ENCODE data around the gene SSUH2. TPM values are rescaled to one million over a fixed set of nuclear protein-coding genes. Genes with fewer than 3 reads are reported as not detected.

The SSUH2 gene
- total and polyA plus RNA-seq, 2 of the 13 experiments (the other 11 are each of a cell fraction or from before 2014, with no cell fraction given): 38.1 to 136 TPM

DNA sequence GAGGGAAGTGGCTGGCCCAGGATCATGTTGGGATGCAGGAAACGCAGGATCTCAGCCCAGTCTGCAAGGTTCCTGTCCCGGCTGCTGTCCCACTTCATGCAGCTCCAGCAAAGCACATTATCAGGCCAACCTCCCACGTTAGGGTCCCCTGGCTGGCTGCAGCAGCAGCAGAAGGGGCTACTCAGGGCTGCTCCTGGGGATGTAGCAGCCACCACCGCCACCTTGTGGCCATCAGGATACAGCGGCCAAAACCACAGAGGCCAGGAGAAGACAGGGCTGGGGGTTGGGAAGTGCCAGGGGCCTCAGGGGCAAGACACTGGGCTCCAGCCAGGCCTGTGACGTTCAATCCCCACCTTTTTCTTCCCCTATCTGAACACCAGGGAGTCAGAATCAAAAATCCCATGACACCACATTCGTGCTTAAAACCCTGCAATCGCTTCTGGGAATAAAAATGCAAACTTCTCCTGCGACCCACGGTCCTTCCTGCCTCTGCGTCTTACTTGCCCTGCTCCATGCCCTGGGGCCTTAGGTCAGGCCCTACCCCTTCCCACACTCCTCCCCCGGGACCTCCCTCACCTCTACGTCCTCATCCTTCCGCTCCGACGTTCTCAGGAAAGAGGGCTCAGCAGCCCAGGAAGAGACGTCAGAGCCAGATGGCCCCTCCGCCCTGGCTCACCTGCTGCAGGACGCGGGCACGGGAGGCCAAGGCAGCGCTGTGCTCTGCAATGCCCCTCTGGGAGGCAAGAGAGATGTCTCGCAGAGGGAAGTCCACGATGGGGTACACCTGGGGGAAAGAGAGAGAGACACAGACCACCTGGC, 21.5 kb downstream of the SSUH2 start (continued):
- TF ChIP-seq HNRNPLL (IDR thresholded peaks at IDR 0.05; ENCODE audit: low read depth, low read length, poor library complexity, severe bottlenecking) (peak; percentile 20), TGIF2 (CRISPR knock-in tag; IDR thresholded peaks at IDR 0.05) (0 out of 2 replicates have a peak, but pooled peaks have one; percentile 13), ATM (IDR thresholded peaks at IDR 0.05; ENCODE audit: borderline replicate concordance) (no peak), ZNF24 (IDR thresholded peaks at IDR 0.05) (no peak), REPIN1 (CRISPR knock-in tag; IDR thresholded peaks at IDR 0.05; ENCODE audit: borderline replicate concordance, low read depth) (no peak), SMC3 (IDR thresholded peaks at IDR 0.05; ENCODE audit: low read length) (peak; percentile 47; the same call in 1 of the 2 replicates), ZNF605 (CRISPR knock-in tag; IDR thresholded peaks at IDR 0.05) (no peak), ZFX (CRISPR knock-in tag; IDR thresholded peaks at IDR 0.05; ENCODE audit: low read depth) (0 out of 2 replicates have a peak, but pooled peaks have one; percentile 20), ZNF644 (CRISPR knock-in tag; IDR thresholded peaks at IDR 0.05; ENCODE audit: low read depth) (no peak)
- TF ChIP-seq, protein P1, sequence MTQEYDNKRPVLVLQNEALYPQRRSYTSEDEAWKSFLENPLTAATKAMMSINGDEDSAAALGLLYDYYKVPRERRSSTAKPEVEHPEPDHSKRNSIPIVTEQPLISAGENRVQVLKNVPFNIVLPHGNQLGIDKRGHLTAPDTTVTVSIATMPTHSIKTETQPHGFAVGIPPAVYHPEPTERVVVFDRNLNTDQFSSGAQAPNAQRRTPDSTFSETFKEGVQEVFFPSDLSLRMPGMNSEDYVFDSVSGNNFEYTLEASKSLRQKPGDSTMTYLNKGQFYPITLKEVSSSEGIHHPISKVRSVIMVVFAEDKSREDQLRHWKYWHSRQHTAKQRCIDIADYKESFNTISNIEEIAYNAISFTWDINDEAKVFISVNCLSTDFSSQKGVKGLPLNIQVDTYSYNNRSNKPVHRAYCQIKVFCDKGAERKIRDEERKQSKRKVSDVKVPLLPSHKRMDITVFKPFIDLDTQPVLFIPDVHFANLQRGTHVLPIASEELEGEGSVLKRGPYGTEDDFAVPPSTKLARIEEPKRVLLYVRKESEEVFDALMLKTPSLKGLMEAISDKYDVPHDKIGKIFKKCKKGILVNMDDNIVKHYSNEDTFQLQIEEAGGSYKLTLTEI (CRISPR knock-in tag; conservative IDR thresholded peaks at IDR 0.05): no peak
- TF ChIP-seq, protein P2, sequence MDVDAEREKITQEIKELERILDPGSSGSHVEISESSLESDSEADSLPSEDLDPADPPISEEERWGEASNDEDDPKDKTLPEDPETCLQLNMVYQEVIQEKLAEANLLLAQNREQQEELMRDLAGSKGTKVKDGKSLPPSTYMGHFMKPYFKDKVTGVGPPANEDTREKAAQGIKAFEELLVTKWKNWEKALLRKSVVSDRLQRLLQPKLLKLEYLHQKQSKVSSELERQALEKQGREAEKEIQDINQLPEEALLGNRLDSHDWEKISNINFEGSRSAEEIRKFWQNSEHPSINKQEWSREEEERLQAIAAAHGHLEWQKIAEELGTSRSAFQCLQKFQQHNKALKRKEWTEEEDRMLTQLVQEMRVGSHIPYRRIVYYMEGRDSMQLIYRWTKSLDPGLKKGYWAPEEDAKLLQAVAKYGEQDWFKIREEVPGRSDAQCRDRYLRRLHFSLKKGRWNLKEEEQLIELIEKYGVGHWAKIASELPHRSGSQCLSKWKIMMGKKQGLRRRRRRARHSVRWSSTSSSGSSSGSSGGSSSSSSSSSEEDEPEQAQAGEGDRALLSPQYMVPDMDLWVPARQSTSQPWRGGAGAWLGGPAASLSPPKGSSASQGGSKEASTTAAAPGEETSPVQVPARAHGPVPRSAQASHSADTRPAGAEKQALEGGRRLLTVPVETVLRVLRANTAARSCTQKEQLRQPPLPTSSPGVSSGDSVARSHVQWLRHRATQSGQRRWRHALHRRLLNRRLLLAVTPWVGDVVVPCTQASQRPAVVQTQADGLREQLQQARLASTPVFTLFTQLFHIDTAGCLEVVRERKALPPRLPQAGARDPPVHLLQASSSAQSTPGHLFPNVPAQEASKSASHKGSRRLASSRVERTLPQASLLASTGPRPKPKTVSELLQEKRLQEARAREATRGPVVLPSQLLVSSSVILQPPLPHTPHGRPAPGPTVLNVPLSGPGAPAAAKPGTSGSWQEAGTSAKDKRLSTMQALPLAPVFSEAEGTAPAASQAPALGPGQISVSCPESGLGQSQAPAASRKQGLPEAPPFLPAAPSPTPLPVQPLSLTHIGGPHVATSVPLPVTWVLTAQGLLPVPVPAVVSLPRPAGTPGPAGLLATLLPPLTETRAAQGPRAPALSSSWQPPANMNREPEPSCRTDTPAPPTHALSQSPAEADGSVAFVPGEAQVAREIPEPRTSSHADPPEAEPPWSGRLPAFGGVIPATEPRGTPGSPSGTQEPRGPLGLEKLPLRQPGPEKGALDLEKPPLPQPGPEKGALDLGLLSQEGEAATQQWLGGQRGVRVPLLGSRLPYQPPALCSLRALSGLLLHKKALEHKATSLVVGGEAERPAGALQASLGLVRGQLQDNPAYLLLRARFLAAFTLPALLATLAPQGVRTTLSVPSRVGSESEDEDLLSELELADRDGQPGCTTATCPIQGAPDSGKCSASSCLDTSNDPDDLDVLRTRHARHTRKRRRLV (CRISPR knock-in tag; IDR thresholded peaks at IDR 0.05): no peak
- TF ChIP-seq, protein P3, sequence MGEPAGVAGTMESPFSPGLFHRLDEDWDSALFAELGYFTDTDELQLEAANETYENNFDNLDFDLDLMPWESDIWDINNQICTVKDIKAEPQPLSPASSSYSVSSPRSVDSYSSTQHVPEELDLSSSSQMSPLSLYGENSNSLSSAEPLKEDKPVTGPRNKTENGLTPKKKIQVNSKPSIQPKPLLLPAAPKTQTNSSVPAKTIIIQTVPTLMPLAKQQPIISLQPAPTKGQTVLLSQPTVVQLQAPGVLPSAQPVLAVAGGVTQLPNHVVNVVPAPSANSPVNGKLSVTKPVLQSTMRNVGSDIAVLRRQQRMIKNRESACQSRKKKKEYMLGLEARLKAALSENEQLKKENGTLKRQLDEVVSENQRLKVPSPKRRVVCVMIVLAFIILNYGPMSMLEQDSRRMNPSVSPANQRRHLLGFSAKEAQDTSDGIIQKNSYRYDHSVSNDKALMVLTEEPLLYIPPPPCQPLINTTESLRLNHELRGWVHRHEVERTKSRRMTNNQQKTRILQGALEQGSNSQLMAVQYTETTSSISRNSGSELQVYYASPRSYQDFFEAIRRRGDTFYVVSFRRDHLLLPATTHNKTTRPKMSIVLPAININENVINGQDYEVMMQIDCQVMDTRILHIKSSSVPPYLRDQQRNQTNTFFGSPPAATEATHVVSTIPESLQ (CRISPR knock-in tag; conservative IDR thresholded peaks at IDR 0.05): no peak
- TF ChIP-seq, protein P4, sequence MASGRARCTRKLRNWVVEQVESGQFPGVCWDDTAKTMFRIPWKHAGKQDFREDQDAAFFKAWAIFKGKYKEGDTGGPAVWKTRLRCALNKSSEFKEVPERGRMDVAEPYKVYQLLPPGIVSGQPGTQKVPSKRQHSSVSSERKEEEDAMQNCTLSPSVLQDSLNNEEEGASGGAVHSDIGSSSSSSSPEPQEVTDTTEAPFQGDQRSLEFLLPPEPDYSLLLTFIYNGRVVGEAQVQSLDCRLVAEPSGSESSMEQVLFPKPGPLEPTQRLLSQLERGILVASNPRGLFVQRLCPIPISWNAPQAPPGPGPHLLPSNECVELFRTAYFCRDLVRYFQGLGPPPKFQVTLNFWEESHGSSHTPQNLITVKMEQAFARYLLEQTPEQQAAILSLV (CRISPR knock-in tag; IDR thresholded peaks at IDR 0.05; ENCODE audit: borderline replicate concordance): peak; percentile 44; the same call in 1 of the 2 replicates
- TF ChIP-seq, protein P5, sequence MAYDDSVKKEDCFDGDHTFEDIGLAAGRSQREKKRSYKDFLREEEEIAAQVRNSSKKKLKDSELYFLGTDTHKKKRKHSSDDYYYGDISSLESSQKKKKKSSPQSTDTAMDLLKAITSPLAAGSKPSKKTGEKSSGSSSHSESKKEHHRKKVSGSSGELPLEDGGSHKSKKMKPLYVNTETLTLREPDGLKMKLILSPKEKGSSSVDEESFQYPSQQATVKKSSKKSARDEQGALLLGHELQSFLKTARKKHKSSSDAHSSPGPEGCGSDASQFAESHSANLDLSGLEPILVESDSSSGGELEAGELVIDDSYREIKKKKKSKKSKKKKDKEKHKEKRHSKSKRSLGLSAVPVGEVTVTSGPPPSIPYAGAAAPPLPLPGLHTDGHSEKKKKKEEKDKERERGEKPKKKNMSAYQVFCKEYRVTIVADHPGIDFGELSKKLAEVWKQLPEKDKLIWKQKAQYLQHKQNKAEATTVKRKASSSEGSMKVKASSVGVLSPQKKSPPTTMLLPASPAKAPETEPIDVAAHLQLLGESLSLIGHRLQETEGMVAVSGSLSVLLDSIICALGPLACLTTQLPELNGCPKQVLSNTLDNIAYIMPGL (CRISPR knock-in tag; IDR thresholded peaks at IDR 0.05; ENCODE audit: borderline replicate concordance in 1 of 2, low read depth in 1 of 2): peak in 1 of 2 experiments; percentile 25; a peak in 1 of 4 replicates

Measured in HepG2 (cell line).